Astrocyte (in vitro differentiated cells and primary cell): ENCODE measurements around the gene GNPTG. TPM values are rescaled to one million over a fixed set of nuclear protein-coding genes. Genes with fewer than 3 reads are reported as not detected.

ENCODE experiments used
- DNase-seq: peaks from one replicate; pipeline ENCODE4 v3.0.0-alpha.2; 2010; ENCODE audit warnings: low read depth
- FAIRE-seq: peaks from 2 replicates; lab custom pipeline; 2011; peaks lifted over from hg19 to GRCh38; lab: Jason Lieb, UNC
- H2AFZ ChIP-seq: 2 replicates; pipeline ENCODE4 v1.6.0; 2012; ENCODE audit warnings: low read depth, low read length, inconsistent platforms
- H3K27ac ChIP-seq: 2 replicates; pipeline ENCODE4 v1.5.1; 2011; ENCODE audit warnings: low read depth, low read length, inconsistent platforms
- H3K27me3 ChIP-seq: 2 replicates; pipeline ENCODE4 v1.6.0; 2011; ENCODE audit warnings: low read length, inconsistent platforms; ENCODE audit not compliant: insufficient read depth
- H3K36me3 ChIP-seq: 2 replicates; pipeline ENCODE4 v1.5.1; 2011; ENCODE audit warnings: low read length, inconsistent platforms; ENCODE audit not compliant: insufficient read depth
- H3K4me1 ChIP-seq: 2 replicates; pipeline ENCODE4 v1.5.1; 2011; ENCODE audit warnings: low read length, inconsistent platforms; ENCODE audit not compliant: insufficient read depth
- H3K4me2 ChIP-seq: 2 replicates; pipeline ENCODE4 v1.6.0; 2012; ENCODE audit warnings: low read length, inconsistent platforms
- H3K4me3 ChIP-seq: 2 replicates; pipeline ENCODE4 v1.5.1; 2011; ENCODE audit warnings: low read depth, mild to moderate bottlenecking, low read length, inconsistent platforms; ENCODE audit not compliant: insufficient read depth
- H3K79me2 ChIP-seq: 2 replicates; pipeline ENCODE4 v1.6.0; 2012; ENCODE audit warnings: mild to moderate bottlenecking, low read length, inconsistent platforms; ENCODE audit not compliant: insufficient read depth
- H3K9ac ChIP-seq: 2 replicates; pipeline ENCODE4 v1.6.0; 2012; ENCODE audit warnings: mild to moderate bottlenecking, low read length, inconsistent platforms
- H3K9me3 ChIP-seq: 2 replicates; pipeline ENCODE4 v1.5.1; 2012; ENCODE audit warnings: low read depth, mild to moderate bottlenecking, low read length, inconsistent platforms; ENCODE audit not compliant: insufficient read depth
- H4K20me1 ChIP-seq: 2 replicates; pipeline ENCODE4 v1.6.0; 2012; ENCODE audit warnings: low read length, inconsistent platforms; ENCODE audit not compliant: insufficient read depth
- H3K27ac Mint-ChIP-seq: one replicate; pipeline ENCODE4 v1.8.0; 2021; ENCODE audit warnings: mild to moderate bottlenecking, mixed read lengths; ENCODE audit not compliant: unreplicated experiment
- H3K27me3 Mint-ChIP-seq: one replicate; pipeline ENCODE4 v1.8.0; 2021; ENCODE audit warnings: low read depth, mixed read lengths; ENCODE audit not compliant: unreplicated experiment
- H3K36me3 Mint-ChIP-seq: one replicate; pipeline ENCODE4 v1.8.0; 2021; ENCODE audit warnings: low read depth, mixed read lengths; ENCODE audit not compliant: unreplicated experiment
- H3K4me1 Mint-ChIP-seq: one replicate; pipeline ENCODE4 v1.8.0; 2021; ENCODE audit warnings: low read depth, mixed read lengths; ENCODE audit not compliant: unreplicated experiment
- H3K4me3 Mint-ChIP-seq: one replicate; pipeline ENCODE4 v1.8.0; 2021; ENCODE audit warnings: mild to moderate bottlenecking, moderate library complexity, mixed read lengths; ENCODE audit not compliant: unreplicated experiment
- H3K9me3 Mint-ChIP-seq: one replicate; pipeline ENCODE4 v1.8.0; 2021; ENCODE audit warnings: mild to moderate bottlenecking, mixed read lengths; ENCODE audit not compliant: unreplicated experiment
- EZH2 ChIP-seq: IDR thresholded peaks from 2 replicates; pipeline ENCODE4 v1.6.1; 2012; ENCODE audit warnings: mild to moderate bottlenecking, low read length, inconsistent platforms; ENCODE audit not compliant: insufficient read depth
- total RNA-seq: library from RNA; stranded (reverse); gene quantifications from 2 replicates; pipeline ENCODE4 v1.2.1, GENCODE V29; 2021
- TF ChIP-seq, protein P1 (sequence below): IDR thresholded peaks from 2 replicates; pipeline ENCODE4 v1.5.1; 2011; ENCODE audit warnings: low read depth, mild to moderate bottlenecking, inconsistent platforms, low read length, moderate library complexity; ENCODE audit not compliant: insufficient read depth

Gene GNPTG
- total RNA-seq, 1 donor from 2014 or later = 45.5 TPM

DNA sequence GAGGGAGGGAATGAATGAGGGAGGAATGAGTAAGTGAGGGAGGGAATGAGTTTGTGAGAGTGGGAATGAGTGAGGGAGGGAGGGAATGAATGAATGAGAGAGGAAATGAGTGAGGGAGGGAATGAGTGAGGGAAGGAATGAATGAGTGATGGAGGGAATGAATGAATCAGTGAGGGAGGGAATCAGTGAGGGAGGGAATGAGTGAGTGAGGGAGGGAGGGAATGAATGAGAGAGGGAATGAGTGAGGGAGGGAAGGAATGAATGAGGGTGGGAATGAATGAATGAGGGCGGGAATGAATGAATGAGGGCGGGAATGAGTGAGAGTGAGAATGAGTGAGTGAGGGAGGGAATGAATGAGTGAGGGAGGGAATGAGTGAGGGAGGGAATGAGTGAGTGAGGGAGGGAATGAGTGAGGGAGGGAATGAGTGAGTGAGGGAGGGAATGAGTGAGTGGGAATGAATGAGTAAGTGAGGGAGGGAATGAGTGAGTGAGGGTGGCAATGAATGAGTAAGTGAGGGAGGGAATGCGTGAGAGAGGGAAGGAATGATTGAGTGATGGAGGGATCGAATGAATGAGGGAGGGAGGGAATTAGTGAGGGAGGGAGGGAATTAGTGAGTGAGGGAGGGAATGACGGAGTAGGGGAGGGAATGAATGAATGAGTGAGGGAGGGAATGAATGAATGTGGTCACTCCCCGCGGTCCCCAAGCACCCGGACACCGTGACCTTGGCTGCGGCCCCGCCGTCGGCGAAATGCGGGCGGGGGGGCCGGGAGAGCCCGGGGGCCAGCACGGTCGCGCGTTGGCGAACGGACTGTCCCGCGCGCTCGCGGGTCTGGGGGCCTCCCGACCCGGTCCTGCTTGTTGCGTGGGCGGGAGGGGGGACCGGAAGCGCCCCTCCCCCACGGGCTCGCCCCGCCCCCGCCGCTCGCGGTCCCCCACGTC is 43.4 kb upstream of the GNPTG start:
- H3K9ac ChIP-seq = peak overlapping the region; percentile 99
- DNase-seq (peak; percentile 46), FAIRE-seq (peak; percentile 68)
- Mint-ChIP-seq H3K4me3 (peak overlapping the region; percentile 77), H3K9me3 (no peaks in the 10 kb centered on the region), H3K27ac (no peak overlapping the region), H3K27me3 (peaks cover 3% of the 10 kb centered on the region), H3K36me3 (no peaks in the 10 kb centered on the region), H3K4me1 (peaks cover 6% of the 10 kb centered on the region)
- H3K4me2 ChIP-seq = peak overlapping the region; percentile 88
- H3K36me3 ChIP-seq = no peaks in the 10 kb centered on the region
- H3K27me3 ChIP-seq = no peaks in the 10 kb centered on the region
- H3K79me2 ChIP-seq = peaks cover 35% of the 10 kb centered on the region
- peak overlapping the region; percentile 50 for H2AFZ ChIP-seq
- peaks cover 34% of the 10 kb centered on the region for H4K20me1 ChIP-seq
- TF ChIP-seq EZH2 = no peak
- TF ChIP-seq, protein P1, sequence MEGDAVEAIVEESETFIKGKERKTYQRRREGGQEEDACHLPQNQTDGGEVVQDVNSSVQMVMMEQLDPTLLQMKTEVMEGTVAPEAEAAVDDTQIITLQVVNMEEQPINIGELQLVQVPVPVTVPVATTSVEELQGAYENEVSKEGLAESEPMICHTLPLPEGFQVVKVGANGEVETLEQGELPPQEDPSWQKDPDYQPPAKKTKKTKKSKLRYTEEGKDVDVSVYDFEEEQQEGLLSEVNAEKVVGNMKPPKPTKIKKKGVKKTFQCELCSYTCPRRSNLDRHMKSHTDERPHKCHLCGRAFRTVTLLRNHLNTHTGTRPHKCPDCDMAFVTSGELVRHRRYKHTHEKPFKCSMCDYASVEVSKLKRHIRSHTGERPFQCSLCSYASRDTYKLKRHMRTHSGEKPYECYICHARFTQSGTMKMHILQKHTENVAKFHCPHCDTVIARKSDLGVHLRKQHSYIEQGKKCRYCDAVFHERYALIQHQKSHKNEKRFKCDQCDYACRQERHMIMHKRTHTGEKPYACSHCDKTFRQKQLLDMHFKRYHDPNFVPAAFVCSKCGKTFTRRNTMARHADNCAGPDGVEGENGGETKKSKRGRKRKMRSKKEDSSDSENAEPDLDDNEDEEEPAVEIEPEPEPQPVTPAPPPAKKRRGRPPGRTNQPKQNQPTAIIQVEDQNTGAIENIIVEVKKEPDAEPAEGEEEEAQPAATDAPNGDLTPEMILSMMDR = no peak
- H3K27ac ChIP-seq = peak overlapping the region; percentile 100
- no peaks in the 10 kb centered on the region for H3K9me3 ChIP-seq
- peak overlapping the region; percentile 46 for H3K4me3 ChIP-seq
- H3K4me1 ChIP-seq = peaks cover 24% of the 10 kb centered on the region

DNA sequence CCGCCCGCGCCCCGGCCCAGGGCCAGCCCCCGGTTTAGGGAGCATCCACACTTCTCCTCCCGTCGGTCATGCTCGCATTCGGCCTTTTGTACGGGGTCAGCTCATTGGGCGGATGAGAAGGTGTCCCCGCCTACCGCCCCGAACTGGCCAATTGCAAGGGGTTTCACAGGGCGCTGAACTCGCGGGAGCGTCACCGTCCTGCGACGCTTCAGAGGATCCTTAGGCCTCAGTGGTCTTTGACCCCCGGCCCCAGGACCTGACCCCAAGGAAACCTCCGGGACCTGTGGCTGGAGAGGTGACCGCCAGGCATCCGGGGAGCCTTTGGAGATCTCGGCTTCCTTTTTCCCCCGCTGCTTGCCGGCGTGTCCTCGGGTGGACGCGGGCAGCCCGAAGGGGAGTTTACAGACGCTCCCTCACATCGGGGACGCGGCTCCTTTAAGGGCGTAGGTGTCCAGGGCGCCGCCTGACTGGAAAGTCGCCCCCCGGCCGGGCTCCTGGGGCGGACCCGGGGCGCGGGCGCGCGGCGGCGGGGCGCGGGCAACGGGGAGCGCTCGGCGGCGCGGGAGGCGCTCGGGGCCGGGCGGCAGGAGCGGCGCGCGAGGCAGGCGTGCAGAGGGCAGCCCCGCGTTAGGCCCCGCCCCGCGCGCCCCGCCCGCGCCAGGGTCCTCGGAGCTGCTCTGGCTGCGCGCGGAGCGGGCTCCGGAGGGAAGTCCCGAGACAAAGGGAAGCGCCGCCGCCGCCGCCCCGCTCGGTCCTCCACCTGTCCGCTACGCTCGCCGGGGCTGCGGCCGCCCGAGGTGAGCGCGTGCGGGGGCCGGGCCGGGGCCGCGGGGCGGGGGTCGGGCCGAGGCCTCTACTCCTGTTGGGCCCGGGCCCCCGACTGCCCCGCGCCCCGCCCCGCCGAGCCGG is 42.5 kb upstream of the GNPTG start, which contains the start of gene UBE2I:
Gene UBE2I, plus strand, starts transcription at position 660 of the 909 bp plus-strand sequence. CDS start 4,395 bp downstream, outside the sequence.
- Histone ChIP-seq H3K79me2 (peaks cover 45% of the 10 kb centered on the region), H2AFZ (peak within 1 kb of the TSS; percentile 98), H3K4me3 (peak within 1 kb of the TSS; percentile 86), H3K9me3 (no peaks in the 10 kb centered on the region), H4K20me1 (peaks cover 43% of the 10 kb centered on the region), H3K36me3 (no peaks in the 10 kb centered on the region), H3K4me2 (peak within 1 kb of the TSS; percentile 100), H3K27me3 (no peaks in the 10 kb centered on the region), H3K9ac (peak within 1 kb of the TSS; percentile 99), H3K4me1 (peaks cover 24% of the 10 kb centered on the region), H3K27ac (peak within 1 kb of the TSS; percentile 100)
- Mint-ChIP-seq H3K4me1 (peaks cover 6% of the 10 kb centered on the region), H3K4me3 (peak within 1 kb of the TSS; percentile 92), H3K27me3 (no peaks in the 10 kb centered on the region), H3K27ac (peak within 1 kb of the TSS; percentile 99), H3K36me3 (no peaks in the 10 kb centered on the region), H3K9me3 (no peaks in the 10 kb centered on the region)
- peak; percentile 13 for FAIRE-seq
- TF ChIP-seq, protein P1 = no peak
- TF ChIP-seq EZH2 = no peak
- peak; percentile 98 for DNase-seq
